Smooth muscle cell (in vitro differentiated cells): ENCODE data around the gene TRMT1. TPM values are rescaled to one million over a fixed set of nuclear protein-coding genes. Genes with fewer than 3 reads are reported as not detected.

ENCODE experiments used
- DNase-seq: peaks from one replicate; lab custom pipeline; 2025; ENCODE audit not compliant: unreplicated experiment; lab: John Stamatoyannopoulos, UW
- H2AFZ ChIP-seq: fragments of 200-600 bp; sonication (generic); 2 replicates; pipeline ENCODE4 v1.6.0; 2016; ENCODE audit warnings: antibody characterized with exemption, low read depth, mild to moderate bottlenecking
- H3F3A ChIP-seq: fragments of 200-600 bp; sonication (generic); 2 replicates; pipeline ENCODE4 v1.6.0; 2017; ENCODE audit warnings: antibody characterized with exemption, low read depth
- H3K27ac ChIP-seq: fragments of 200-600 bp; sonication (generic); 2 replicates; pipeline ENCODE4 v1.5.1; 2016; ENCODE audit warnings: low read depth, mild to moderate bottlenecking
- H3K27me3 ChIP-seq: fragments of 200-600 bp; sonication (generic); 2 replicates; pipeline ENCODE4 v1.6.1; 2016; ENCODE audit warnings: low read depth, mild to moderate bottlenecking
- H3K36me3 ChIP-seq: fragments of 200-600 bp; sonication (generic); 2 replicates; pipeline ENCODE4 v1.5.1; 2016; ENCODE audit warnings: low read depth
- H3K4me1 ChIP-seq: fragments of 200-600 bp; sonication (generic); 2 replicates; pipeline ENCODE4 v1.5.1; 2016; ENCODE audit warnings: low read depth
- H3K4me2 ChIP-seq: fragments of 200-600 bp; sonication (generic); 2 replicates; pipeline ENCODE4 v1.6.0; 2016; ENCODE audit warnings: mild to moderate bottlenecking
- H3K4me3 ChIP-seq: fragments of 200-600 bp; sonication (generic); 2 replicates; pipeline ENCODE4 v1.5.1; 2016; ENCODE audit warnings: mild to moderate bottlenecking
- H3K79me2 ChIP-seq: fragments of 200-600 bp; sonication (generic); 2 replicates; pipeline ENCODE4 v1.6.0; 2016; ENCODE audit warnings: low read depth, mild to moderate bottlenecking
- H3K9ac ChIP-seq: fragments of 200-600 bp; sonication (generic); 2 replicates; pipeline ENCODE4 v1.6.0; 2016; ENCODE audit warnings: low read depth
- H3K9me3 ChIP-seq: fragments of 200-600 bp; sonication (generic); replicated peaks from 2 replicates; pipeline ENCODE4 v1.5.1; 2016; ENCODE audit warnings: low read depth
- H4K20me1 ChIP-seq: fragments of 200-600 bp; sonication (generic); 2 replicates; pipeline ENCODE4 v1.6.0; 2016; ENCODE audit warnings: low read depth
- CTCF ChIP-seq: fragments of 200-600 bp; sonication (generic); IDR thresholded peaks from 2 replicates; pipeline ENCODE4 v1.5.1; 2017; ENCODE audit warnings: borderline replicate concordance, mild to moderate bottlenecking, antibody characterized with exemption; ENCODE audit not compliant: insufficient read depth, poor library complexity, severe bottlenecking
- WGBS: methylation state at CpG from one replicate; pipeline ENCODE4 v1.1.7; 2016; ENCODE audit warnings: low lambda C conversion rate; 5-methylcytosine and 5-hydroxymethylcytosine counted together
- polyA plus RNA-seq: library from polyadenylated mRNA; unstranded; fragments of >200 nt; fragmentation: Nextera tagmentation; extraction: Ambion mirVana; gene quantifications from 2 replicates; pipeline ENCODE4 v1.2.1, GENCODE V29; 2016
- total RNA-seq: library from RNA; depleted of rRNA; stranded (reverse); fragments of >200 nt; gene quantifications from 2 replicates; pipeline ENCODE4 v1.2.3, GENCODE V29; 2014

Gene TRMT1
- total and polyA plus RNA-seq, 2 experiments from 2014 or later: 21.9 to 37.4 TPM

- Histone ChIP-seq H2AFZ (no peak overlapping the region), H3F3A (no peaks in the 10 kb centered on the region), H3K4me3 (peak overlapping the region; percentile 98), H4K20me1 (peaks cover 60% of the 10 kb centered on the region), H3K36me3 (no peaks in the 10 kb centered on the region), H3K79me2 (peaks cover 73% of the 10 kb centered on the region), H3K9ac (peak overlapping the region; percentile 96), H3K27ac (peak overlapping the region; percentile 87), H3K27me3 (no peaks in the 10 kb centered on the region), H3K4me2 (peak overlapping the region; percentile 97), H3K4me1 (peaks cover 31% of the 10 kb centered on the region), H3K9me3 (no peaks in the 10 kb centered on the region)
- WGBS: 63% methylated on average over 8 of the region's 8 CpGs
- no peak for TF ChIP-seq CTCF
- no peak for DNase-seq
Measured at GRCh38 chr19:13119627-13120026, 3.1 kb upstream of the TRMT1 start.

DNA sequence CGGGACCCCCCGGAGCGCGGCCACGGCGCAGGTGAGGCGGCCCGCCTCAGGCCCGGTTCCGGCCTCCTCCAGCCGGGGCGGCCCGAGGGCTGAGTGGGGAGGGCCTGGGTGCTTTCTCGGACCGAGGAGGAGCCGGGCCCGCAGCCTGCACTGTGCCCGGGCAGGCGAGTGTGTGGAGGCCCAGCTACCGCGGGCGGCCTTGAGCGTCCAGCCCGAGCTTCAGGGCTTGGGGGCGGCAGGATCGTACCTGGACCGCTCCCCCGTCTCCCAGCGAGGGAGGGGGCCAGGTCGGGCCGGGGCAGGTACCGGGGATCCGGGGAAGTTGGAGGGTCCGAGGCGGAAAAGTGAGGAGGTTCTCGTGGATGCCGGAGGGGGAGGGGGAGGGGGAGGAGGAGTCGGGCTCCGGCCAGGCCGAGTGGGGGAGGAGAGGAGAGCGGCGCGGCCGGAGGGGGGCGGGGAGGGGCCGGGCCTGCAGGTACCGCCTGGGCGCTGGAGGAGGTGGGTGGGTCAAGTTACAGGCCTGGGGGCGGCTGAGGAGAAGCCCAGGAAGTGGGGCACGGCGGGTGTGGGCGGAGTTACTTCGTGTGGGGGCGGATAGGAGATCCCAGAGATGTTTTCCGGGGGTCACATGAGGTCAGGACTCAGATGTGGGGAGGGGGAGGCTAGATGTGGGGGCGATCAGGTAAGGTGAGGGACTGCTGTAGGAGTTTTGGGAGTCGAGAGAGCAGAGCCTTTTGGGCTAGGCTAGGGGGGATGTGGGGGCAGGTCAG lies 2.1 kb upstream of the TRMT1 start:
- Histone ChIP-seq H3K27ac (peak overlapping the region; percentile 87), H3K9ac (peak overlapping the region; percentile 96), H3K79me2 (peaks cover 63% of the 10 kb centered on the region), H3K9me3 (no peaks in the 10 kb centered on the region), H3K4me2 (peak overlapping the region; percentile 97), H3F3A (no peaks in the 10 kb centered on the region), H3K27me3 (no peaks in the 10 kb centered on the region), H2AFZ (no peak overlapping the region), H3K4me1 (peaks cover 31% of the 10 kb centered on the region), H3K4me3 (peak overlapping the region; percentile 98), H3K36me3 (no peaks in the 10 kb centered on the region), H4K20me1 (peaks cover 49% of the 10 kb centered on the region)
- TF ChIP-seq CTCF: no peak
- under 1% methylated on average over 30 of the region's 57 CpGs for WGBS
- no peak for DNase-seq

DNA sequence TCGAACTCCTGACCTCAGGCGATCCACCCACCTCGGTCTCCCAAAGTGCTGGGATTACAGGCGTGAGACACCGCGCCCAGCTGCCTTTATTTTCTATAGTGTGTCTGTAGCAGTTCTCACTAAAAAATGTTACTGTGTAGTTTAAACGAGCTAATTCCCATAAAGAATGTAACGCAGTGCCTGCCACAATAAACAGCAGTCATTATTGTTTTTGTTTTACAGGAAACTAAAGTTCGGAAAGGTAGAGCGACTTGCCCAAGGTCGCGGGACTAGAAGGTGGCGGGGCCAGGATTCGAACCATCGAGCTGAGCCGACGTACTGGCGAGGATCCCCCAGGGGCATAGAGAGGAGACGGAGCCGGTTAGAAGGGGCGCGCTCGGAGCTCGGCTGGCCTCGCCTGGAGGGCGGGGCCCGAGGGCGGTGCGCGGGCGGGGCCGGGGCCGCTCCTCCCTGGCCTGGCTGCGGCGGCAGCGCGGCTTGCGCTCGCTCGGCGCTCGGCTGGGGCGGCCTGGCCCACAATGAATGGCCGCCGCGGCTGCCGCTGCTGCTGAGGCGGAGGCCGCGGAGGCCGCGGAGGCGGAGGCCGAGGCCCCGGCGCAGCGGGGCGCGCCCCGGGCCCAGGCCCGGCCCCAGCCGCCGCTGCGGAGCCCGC lies 1.4 kb upstream of the TRMT1 start, which contains the start of gene NACC1:
Gene NACC1 (plus strand): TSS at position 493 of the 652 bp plus-strand sequence. CDS start 16,944 bp downstream, outside the sequence.
- Histone ChIP-seq H3K27me3 (no peaks in the 10 kb centered on the region), H3K36me3 (no peaks in the 10 kb centered on the region), H3K4me1 (peaks cover 28% of the 10 kb centered on the region), H3K79me2 (peaks cover 56% of the 10 kb centered on the region), H2AFZ (peak within 1 kb of the TSS; percentile 75), H3K9me3 (no peaks in the 10 kb centered on the region), H3K4me2 (peak within 1 kb of the TSS; percentile 97), H3K9ac (peak within 1 kb of the TSS; percentile 96), H3K4me3 (peak within 1 kb of the TSS; percentile 98), H3F3A (no peaks in the 10 kb centered on the region), H4K20me1 (peaks cover 42% of the 10 kb centered on the region), H3K27ac (peak within 1 kb of the TSS; percentile 90)
- TF ChIP-seq CTCF: no peak
- 6% methylated on average over 52 of the region's 65 CpGs for WGBS
- DNase-seq: peak; percentile 53
